SW 1271 (cell line): ENCODE data around the gene MVD.

ENCODE experiments used
- DNase-seq, 2 experiments: peaks; one replicate each; lab custom pipeline; 2025; lab: John Stamatoyannopoulos, UW

MVD gene, protein sequence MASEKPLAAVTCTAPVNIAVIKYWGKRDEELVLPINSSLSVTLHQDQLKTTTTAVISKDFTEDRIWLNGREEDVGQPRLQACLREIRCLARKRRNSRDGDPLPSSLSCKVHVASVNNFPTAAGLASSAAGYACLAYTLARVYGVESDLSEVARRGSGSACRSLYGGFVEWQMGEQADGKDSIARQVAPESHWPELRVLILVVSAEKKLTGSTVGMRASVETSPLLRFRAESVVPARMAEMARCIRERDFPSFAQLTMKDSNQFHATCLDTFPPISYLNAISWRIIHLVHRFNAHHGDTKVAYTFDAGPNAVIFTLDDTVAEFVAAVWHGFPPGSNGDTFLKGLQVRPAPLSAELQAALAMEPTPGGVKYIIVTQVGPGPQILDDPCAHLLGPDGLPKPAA

DNA sequence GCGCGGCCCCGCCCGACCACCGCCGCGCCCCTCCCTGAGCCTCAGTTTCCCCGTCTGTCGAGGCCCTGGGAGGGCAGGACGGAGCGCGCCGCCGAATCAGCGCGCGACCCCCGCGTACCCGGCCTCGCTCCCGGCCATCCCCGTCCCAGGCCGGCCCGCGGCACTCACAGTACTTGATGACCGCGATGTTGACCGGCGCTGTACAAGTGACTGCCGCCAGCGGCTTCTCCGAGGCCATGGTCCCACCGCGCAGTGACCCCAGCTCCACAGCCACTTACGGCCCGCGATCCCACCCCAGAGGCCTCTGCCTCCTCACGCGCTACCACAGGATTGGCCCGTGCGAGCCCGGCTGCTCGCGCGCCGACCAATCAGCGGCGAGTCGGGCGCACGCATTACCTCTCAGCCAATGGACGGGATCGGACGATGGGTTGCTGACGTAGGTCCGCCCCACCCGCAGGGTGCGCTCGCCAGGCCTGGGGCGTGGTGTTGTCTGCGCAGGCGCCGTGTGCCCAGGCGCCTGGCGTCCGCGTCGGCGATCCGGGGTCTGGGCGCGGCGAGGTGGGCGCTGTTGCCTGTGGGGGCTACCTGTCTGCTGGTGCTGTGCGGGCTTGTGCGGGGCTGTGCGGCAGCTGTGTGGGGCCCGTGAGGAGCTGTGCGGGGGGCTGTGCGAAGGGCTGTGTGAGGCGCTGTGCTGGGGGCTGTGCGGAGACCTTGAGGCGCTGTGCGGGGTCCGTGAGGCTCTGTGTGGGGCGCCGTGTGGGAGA is at the start of gene MVD:
Gene MVD (minus strand): TSS at position 249 of the 764 bp plus-strand sequence. CDS start 11 bp downstream, at position 238.
- DNase-seq: peak; percentile 94

DNA sequence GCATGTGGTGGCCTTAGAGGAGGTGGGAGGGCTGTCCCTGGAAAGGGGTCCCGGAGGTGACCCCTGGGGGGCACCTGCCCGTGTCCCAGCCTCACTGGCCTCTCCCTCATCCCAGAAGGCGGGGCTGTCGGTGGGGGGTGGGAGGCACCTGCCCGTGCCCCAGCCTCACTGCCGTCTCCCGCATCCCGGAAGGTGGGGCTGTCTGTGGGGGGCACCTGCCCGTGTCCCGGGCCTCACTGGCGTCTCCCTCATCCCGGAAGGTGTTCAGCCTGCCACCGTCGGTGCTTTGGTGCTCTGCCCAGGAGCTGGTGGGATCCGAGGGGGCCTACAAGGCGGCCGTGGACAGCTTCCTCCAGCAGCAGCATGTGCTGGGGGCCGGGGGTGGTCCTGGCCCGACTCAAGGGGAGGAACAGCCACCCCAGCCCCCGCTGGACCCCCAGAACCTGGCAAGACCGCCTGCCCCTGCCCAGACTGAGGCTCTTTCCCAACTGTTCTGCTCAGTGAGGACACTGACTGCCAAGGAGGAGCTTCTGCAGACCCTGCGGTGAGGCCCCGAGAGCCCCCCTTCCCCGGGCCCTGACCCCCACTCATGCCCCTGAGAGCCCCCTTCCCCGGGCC is 49.6 kb upstream of the MVD start:
- no peak for DNase-seq

DNA sequence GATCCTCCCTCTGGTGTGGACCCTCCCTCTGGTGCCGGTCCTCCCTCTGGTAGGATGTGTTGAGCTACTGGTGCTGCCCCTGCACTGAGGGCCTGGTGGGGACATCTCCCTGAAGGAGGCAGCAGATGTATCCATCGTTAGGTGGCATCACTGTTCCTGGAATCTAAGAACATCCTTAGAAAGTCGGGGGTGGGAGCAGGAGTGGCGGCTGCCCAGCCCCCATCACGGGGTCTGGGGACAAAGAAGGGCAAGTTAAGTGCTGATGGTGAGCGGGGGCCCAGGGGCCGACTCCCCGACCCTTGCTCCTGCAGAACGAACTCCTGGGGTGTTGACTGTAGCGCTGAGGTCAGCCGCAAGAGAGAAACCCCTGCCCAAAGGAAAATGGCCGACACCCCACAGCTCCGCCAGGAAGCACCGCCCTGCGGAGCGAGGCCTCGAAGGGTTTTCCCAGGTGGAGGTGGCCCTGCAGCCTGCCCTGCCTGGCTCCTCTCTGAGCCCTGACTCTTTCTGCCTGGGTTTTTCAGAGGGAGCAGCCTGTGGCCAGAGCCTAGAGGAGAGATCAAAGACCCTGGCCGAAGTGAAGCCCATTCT is 49.0 kb upstream of the MVD start:
- no peak for DNase-seq

DNA sequence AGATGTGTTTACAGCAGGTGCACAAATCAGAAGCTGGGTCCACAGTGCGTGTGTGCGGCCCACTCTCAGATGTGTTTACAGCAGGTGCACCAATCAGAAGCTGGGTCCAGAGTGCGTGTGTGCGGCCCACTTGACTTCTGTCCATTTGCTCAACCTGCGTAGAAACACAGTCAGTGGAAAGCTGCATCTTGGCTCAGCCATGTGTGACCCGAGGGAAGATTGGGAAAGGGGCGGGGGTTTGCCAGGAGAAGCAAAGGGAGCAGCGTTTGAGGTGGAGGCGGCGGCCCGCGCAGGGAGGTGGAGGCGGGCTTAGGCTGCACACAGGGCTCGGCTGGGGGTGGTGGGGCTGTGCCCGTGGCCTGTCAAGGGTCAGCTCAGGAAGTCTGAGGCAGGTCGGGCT is 47.7 kb upstream of the MVD start:
- DNase-seq: no peak

DNA sequence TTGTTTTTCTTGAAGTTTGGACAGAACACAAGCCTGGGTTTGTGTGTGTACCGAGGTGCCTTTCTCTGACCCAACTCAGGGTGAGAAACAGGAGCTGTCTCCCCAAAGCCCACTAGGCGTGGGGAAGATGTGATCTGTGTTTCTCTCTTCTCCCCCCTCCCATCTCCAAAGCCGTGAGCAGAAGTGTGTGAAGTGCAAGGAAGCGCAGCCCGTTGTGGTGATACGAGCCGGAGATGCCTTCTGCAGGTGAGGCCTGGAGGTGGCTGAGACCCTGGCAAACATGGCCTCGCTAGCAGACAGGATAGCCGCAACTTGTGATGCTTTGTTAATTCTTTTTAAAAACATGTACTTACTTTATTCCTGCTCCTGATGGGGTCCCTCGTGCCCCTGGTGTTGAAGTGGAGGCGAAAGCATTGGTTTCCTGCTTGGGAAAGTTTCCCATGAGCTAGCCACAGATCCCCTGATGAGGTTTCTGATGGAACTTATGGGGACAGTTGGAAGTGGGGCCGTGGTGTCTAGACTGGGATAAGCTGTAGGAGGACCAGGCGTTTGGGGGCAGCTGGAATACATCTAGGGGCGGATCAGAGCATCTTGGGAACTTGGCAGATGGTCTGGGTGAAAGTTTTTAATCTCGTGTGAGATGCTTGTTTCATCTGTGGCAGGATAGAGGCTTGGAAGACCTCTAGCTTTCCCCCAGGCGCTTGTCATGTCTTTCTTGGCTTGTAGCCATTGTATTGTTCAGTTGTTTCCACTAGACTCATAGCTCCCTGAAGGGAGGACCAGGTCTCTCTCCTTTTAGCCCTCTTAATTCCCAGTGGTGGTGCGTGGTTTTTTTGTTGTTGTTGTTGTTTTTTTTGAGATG is 44.3 kb upstream of the MVD start:
- no peak for DNase-seq

DNA sequence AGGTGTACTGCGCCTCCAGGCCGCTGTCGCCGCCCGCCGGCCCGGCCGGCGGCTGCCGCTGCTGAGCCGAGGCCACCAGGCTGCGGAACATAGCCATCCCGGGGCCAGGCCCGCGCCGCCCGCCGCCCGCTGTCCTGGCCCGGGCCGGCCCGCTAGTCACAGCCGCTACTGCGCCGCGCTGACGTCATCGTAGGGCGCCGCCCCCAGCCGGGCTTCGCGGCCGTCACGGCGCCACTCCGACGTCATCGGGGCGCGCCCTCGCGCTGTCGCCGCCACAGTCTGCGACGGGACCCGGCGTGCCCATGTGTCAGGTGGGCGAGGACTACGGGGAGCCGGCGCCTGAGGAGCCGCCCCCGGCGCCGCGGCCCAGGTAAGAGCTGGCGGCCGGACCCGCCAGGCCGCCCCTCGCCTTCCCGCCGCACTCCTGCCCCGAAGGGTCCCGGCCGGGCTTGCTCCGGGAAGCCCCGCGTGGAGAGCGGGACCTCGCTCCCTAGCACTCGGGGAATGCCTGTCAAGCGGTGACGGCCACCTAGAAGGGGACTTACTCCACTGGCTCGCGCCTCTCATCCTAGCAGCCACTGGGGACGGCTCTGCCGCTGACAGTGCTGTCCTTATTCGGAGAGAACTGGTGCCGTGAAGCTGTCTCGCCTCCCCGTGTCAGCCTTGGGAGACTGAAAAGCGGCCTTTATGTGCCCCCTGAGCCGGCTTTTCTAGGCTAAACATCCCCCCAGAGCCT is 43.5 kb upstream of the MVD start, which contains the start of the genes CTU2 and RNF166:
Gene CTU2 (plus strand): TSS at position 275 of the 736 bp plus-strand sequence. CDS start 28 bp downstream, at position 303.
Gene RNF166 (minus strand): TSS at position 180 of the 736 bp plus-strand sequence. CDS start 83 bp downstream, at position 97.
- peak; percentile 56 to 78 for DNase-seq

DNA sequence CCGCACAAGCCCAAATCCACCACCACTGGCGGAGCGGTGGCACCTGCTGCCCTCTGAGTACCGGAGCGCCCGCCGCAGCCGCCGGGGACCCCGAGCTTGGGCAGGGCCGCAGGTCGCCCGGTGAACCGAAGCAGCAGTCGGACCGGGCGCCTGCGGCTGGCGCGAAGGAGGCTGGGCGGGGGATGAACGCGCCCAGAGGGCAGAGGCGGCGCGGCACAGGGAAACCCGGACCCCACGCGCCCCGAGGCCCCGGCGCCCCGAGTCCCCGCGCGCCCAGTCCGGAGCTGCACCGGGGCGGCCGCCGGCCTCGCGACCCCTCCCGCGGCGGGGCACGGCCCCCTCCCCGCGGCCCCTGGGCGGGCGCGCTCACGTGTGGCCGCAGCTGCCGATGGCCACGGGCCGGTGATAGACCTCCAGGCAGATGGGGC is 42.9 kb upstream of the MVD start:
- no peak for DNase-seq

DNA sequence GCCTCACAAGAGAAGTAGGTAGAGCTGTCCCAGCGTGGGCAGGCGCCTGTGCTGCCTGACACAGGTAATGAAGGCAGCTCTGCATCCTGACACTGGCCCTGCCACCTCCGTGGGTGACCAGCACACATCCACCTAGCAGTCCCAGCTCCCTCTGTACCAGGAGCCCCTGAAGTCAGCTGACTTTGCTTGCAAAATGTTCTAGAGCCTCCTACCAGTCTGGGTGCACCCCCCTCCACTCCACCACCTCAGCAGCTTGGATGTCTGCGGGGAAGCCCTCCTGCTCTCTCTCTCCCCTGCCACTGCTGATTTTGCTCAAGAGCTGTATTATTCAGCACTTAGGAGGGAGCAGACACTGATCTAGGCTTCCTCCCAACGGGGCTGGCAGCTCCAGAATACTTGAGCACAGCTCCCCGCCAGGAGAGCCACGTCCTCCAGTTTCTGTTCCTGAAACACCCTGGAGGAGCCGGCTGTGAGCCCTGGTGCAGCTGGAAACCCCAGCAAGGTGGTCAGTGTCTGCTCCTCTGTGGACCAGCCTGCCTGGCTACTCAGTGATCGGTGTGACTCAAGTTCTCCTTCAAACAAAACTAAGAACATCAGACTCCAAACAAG is 42.3 kb upstream of the MVD start:
- DNase-seq: no peak

DNA sequence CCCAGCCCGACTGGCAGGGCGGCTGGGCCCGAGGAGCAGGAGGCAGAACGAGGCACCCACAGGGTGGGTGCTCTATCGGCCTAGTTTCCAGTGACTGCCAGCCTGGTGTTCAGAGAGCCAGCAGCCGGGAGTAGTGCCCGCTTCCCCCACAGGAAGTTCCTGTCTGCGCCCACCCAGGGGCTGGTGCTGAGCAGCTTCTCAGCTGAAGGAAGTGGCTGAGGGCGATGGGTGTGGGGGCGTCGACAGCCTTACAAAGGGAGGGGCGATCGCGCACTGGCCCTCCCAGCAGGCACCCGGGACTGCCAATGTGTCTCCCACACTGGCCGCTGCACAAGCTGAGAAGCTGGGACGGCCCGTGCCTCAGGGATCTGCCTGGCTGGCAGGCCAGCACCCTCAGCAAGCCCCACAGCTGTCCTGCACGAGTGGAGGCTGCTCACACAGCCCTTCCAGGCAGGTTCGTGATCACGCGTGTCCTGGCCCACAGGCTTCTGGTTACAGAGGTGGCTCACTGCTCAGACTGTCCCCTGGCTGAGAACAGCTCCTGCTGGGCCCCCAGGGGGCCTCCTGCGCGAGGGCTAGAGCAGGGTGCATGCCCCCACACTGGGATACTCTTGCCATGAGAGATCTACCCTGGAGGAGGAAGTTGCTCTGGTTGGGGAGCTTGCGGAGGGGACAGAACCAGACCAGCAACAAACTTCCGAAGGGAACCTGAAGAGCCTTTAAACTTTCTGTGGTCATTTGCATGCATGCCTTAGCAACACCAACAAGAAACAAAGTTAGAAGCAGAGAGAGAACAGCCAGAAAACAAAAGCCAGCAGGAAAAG is 40.8 kb upstream of the MVD start:
- DNase-seq: no peak

DNA sequence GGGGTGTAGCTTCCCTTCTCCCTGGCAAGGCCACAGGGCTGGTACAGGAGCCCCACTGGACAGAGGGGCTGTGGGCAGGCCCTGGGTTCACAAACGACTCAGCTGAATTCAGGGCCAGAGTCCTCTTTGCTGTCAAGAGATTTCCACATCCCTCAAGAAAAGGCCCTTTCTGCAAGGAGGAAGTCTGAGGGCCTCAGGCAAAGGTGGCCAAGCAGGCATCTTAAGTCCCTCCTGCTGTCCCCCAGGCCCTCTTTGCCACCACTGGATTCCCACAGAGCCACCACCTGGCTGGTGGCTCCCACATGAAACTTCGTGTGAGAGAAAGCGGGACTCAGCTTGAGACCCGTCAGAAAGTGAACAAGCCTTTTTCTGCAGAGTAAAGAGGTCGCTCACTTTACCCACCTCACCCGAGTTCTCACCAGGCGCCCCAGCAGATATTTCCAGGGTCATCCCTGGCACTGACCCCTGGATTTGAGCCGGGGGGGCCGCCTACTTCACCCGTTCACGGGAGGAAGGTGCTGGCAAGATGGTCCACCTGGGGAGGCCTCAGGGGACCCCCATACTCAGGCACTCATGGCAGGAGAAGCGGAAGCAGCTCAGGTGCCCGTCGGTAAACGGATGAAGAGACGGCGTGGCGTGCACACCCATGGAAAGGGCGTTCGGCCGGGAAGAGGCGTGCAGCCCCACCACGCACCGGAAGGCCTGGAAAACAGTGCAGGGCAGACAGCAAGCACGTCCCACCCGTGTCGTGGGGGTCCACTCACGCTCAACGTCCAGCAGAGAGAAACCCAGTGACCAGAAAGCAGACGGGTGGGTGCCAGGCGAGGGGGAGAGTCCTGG is 39.7 kb upstream of the MVD start:
- no peak for DNase-seq

DNA sequence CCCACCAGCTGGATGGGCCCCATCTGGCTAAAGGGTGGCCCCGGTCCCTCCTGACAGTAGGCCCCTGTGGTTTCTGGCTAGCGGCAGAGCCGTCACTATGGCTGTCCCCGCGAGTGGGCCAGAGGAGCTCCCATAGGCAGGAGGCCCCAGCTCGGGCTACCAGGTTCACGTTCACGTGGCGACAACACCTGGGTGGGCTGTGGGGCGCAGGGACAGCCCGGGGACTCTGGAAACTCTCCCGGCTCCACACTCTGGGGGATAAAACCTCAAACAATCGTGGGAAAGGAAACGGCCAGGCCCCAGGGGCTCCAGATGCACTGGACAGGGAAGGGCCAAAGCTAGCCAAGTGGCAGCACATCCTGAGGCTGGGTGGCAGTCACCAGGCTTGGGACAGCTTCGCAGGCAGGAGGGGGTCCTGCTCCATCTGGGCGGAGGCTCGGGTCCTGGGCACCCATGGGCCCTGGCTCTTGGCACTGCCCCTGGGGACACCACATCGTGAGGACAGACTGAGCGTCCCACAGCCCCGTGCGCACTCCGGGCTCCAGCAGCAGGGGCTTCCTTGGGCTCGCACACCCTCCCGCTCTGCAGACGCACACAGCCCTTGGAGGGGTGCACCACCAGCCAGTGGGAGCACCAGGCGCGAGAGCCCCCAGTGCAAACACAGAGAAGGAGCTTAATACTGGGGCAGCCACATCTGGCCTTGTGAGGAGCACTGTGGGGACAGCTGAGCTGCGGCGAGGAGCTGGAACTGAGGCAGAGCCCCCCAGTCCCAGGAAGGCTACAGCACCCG is 38.9 kb upstream of the MVD start:
- DNase-seq: no peak

DNA sequence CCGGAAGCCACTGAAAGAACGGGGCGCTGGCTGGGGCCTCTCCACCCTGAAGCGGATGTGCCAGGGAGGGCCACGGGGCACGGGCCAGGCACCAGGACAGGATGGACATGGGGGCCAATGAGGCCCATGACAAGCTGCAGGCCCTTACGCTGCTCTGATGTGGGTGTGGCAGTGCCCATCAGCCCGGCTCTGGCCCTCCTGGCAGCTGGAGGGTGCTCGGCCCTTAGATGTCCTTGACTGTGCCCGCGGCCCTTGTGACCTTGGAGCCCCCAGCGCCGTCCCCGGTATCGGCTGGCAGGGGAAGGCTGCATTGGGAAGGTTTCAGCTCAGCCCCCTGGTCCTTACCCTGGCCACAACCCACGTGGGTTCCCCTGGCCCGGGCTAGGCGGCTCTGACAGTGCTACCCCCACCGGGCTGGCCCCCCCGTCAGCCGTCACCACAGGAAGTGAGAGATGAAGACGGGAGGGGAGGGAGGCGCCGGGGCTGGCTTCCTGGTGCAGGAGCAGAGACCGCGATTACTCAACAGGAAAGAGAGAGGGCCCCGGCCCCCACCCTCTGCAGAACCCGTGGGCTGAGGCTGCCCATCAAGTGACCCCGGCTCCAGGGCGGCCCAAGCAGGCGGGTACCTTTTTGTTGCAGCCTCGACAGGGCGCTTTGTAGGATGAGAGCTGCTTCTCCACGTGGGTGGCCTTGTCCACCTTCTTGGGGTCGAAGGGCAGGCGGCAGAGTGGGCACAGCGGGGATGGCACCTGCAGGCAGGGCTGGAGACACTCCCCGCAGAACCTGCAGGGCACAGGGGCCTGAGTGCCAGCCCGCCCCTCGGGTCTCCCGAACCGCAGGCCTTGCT is 38.0 kb upstream of the MVD start:
- no peak for DNase-seq

DNA sequence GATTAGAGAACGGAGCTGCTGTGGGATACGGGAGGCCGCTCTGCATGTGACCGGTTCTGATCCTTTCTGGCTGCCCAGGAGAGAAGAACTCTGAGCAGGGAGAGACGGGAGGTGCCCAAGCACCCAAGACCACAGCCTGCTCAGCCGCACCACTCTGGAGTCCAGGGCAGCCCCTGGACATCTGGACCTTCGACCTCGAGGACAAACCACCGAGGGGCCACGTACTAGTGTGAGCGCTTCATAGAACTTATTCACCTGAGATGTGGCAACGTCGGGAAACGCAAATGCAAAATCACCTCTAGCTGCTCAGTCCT is 37.4 kb upstream of the MVD start:
- DNase-seq: no peak

DNA sequence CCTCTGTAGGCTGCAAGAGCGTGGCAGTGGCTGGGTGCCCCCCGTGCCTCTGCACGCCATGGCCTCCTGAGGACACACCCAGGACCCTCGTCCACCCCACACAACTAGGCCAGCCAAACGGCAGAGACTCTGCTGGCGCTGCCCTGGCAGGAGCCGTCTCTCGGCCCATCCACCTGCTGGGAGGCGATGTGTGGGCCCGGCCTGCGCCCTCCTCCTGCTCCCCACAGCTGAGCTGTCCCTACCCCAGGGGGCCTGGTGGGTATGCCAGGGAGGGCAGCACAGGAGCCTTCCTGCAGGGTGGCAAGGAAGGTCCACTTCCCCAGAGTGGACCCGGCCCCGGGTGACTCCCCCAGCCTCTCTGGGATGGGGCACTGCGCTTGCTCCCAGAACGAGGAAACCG is 36.3 kb upstream of the MVD start:
- no peak for DNase-seq

DNA sequence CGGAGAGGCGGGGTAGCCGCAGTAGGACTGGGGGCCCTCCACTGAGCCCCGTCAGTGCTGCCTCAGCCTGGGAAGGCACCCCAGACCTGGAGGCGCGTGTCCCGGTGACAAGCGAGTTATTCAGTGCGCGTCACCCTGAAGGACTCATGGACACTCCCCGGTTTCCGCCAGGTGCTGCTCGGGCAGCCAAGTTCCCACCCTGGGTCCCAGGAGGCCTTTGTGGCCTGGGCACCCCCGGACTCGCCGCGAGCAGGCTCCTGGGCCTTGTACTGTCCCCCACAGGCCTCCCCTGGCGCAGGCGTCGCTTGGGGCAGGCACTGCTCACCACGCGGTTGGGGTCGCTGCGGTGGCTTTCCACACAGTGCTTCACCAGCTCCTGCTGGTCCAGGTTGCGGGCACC is 35.8 kb upstream of the MVD start:
- DNase-seq: no peak

DNA sequence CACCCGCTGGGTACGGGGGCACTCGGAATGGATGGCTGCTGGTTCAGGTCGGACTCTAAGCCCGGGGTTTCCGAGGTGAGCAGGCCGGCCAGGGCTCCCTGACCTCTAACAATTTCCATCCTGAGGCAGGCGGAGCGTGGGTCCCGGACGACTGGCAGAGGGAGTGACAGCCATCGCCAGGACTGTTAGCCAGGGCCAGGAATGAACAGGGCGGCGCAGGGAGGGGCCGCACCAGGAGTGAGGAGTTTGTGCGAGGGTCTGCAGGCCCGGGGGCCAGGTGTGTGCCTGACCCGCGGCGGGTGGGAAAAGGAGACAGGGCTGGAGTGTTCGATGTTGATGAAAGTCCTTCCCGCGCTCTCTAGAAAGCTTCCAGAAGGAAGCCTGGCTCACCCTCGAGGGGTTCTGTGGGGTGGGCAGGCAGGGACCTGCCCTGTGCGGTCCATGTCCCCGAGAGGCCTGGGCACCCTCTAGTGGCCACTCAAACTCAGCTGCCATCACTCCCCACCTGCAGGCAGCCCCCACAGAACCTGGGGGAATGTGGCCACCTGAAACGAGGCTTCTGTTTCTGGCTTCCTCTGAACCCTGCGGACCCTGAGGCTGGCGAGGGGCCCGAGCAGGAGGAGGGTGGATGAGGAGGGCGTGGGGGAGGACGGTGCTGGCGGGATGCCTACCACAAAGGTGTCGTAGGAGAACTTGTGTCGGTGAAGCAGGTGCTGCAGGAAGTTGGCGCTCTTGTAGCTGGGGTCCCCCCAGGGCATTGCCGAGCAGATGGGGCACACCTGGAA is 35.1 kb upstream of the MVD start:
- DNase-seq: no peak
